HG03342 (cell line): ENCODE data around the gene PIAS3.
"Not testable (repeated sequence)": the region's sequence is repeated elsewhere in the genome, so short reads cannot be mapped to it uniquely, and the experiment has no call there.

Experiments used
- ATAC-seq: cut with Tn5 transposase; IDR thresholded peaks from one replicate; pipeline ENCODE4 v1.9.1; 2021; ENCODE audit warnings: mild to moderate bottlenecking, moderate library complexity; ENCODE audit not compliant: unreplicated experiment

Gene PIAS3

GRCh38 chr1:145877923-145878486 lies 19.1 kb upstream of the PIAS3 start:
- ATAC-seq = no peak

DNA sequence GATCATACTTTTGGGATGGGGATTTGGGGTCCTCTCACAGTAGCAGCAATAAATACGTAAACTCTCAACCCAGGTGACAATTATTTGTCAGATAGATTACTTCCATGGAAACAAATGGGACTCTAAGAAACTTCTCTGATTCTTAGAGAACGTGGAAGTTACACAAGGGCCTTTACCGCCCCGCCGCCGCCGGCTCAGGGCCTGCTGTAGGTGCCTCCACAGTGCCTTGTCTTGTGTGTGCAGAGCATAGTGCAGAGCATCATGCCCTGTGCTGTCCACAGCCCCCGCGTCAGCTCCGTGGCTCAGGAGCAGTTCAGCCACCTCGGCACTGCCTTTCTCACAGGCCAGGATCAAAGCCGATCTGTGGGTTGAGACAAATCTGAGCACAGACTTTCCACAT lies 15.8 kb upstream of the PIAS3 start:
- no peak for ATAC-seq

DNA sequence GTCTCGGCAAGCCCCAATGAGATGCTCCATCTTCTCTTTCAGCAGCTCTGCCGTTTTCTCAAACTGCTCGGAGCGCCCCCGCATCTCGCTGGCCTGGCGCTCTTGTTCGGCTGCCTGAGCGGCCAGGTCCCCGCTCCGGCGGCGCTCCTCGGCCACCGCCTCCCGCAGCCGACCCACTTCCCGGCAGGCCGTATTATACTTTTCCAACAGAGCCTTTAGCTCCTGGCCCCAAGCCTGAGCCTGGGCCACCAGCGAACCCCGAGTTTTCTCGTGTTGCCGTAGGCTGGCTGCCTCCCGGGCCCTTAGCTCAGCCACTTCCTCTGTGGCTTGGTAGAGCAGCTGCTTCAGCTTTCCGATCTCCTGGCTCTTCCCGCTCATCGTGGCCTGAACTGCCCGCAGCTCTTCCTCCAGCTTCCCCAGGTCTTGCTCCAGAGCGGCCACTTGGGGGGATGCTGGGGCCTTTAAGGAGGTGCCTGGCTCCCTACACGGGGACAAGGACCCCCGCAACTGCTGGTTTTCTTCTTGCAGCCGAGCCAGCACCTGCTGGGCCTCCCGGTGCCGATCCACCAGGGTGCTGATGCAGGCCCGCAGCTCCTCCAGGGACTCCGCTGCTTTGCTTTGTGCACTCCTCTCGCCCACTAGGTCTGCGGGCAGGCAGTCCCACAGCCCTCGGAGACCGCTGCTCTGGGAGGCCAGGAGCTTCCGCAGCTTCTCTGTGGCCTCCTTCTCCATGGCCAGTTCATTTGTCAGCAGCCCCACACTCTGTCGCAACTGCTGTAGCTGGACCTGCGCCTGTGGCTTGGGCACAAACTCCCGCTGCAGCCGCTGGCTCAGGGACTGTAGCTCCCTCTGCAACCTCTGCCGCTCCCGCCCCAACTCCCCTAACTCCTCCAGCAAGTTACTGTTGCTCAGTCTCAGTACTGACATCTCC lies 13.4 kb upstream of the PIAS3 start:
- ATAC-seq = no peak

DNA sequence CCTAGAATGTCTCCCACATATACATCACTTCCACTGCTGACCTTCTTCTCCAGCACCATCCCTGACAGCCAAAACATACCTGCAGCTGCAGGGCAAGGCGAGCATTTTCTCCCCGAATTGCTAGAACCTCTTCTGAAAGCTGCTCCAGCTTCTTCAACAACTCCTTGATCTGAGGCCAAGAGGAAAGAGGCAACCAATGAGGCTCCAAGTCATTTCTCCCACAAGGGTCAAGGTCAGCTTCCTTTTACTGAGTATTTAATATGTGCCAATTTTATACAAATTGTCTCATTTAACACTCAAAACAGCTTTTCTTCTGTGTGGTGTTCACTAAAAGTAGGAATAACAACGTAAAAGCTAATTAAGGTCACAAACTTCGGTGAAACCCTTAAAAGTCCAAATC lies 9.4 kb upstream of the PIAS3 start:
- ATAC-seq = no peak

GRCh38 chr1:145863282-145864018 lies 4.6 kb upstream of the PIAS3 start:
- no peak for ATAC-seq

- ATAC-seq = peak; percentile 74
Measured at GRCh38 chr1:145859491-145860023, 676 bp upstream of the PIAS3 start.

- no peak for ATAC-seq
Measured at GRCh38 chr1:145858238-145858900, 512 bp downstream of the PIAS3 start.

GRCh38 chr1:145857170-145857569 lies 1.7 kb downstream of the PIAS3 start:
- ATAC-seq = no peak

- no peak for ATAC-seq
Measured at GRCh38 chr1:145855426-145855948, 3.4 kb downstream of the PIAS3 start.

- ATAC-seq = no peak
Measured at GRCh38 chr1:145849356-145850160, 9.3 kb downstream of the PIAS3 start.

DNA sequence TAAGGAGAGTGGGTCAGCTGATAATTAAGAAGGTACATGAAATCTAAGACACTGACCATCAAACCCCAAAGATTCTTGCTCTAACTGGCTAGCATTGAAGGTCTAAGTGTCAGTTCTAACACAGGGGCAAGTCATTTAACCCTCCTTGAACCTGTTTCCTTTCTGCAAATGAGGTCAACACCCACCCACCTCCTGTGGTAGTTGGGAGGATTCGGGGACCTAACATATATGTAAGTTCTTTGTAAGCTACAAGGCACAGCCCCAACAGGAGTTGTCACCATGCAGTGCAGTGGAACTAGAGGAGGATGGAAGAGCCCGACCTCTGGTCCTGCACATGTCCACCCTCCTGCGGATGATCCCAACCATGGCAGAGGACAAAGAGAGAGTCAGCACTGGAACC lies 11.1 kb downstream of the PIAS3 start:
- ATAC-seq = no peak

- ATAC-seq = no peak
Measured at GRCh38 chr1:145846201-145846612, 12.7 kb downstream of the PIAS3 start.

GRCh38 chr1:145845514-145846161 lies 13.2 kb downstream of the PIAS3 start, which contains the start of gene NUDT17:
TSS of gene NUDT17 (plus strand) at chr1:145845630. CDS start at chr1:145845641, 11 bp downstream.
- ATAC-seq = peak; percentile 54

DNA sequence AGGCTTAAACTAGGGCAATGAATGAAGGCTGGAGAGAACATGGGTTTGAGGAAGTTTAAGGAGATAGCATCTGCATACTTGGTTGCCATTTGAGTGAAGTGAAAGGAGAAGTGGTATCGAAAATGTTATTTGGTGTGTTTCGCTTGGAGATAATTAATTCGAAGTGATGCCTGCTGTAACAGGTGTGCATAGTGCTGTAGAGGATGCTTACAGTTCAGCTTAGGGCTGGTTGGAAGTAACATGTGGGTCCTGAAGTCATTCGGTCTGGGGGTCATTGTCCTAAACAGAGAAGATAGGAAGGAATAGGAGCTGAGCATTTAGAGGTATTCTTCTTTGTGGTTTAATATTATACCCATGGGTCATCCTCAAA lies 13.8 kb downstream of the PIAS3 start:
- peak; percentile 66 for ATAC-seq

DNA sequence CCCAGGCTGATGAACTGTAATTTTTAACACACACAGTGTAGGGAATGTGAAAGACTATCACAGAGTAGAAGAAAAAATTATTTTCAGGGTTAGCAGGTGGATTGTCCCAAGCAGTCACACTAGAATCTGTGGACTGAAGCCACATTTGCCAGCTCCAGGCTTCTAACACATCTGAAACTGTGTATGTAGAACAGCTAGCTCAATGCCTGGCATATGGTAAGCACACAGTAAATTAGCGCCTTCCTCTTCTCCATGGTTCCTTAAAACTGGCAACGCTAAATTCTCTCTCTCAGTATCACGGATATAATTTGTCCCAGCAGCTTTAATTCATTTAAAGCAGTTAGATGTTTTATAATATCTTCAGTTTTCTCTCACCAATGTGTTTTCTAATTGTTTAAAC lies 15.8 kb downstream of the PIAS3 start:
- no peak for ATAC-seq

- no peak for ATAC-seq
Measured at GRCh38 chr1:145837656-145838055, 21.2 kb downstream of the PIAS3 start.

- ATAC-seq = not testable (repeated sequence)
Measured at GRCh38 chr1:145830810-145831209, 28.1 kb downstream of the PIAS3 start.

- ATAC-seq = no peak
Measured at GRCh38 chr1:145828367-145829026, 30.4 kb downstream of the PIAS3 start.

GRCh38 chr1:145827966-145828365 lies 30.9 kb downstream of the PIAS3 start:
- no peak for ATAC-seq
